BJ (cell line): ENCODE data around the gene ASTN1. TPM values are rescaled to one million over a fixed set of nuclear protein-coding genes. Genes with fewer than 3 reads are reported as not detected.
A peak's percentile ranks its signal among the peaks of the same experiment; 100 is the strongest.

Experiments used
- CTCF ChIA-PET: fragments of 350-600 bp; formaldehyde crosslinking; extraction: SDS; loops from one replicate; lab custom pipeline; 2021; ENCODE audit warnings: antibody characterized with exemption, inconsistent platforms; lab: Yijun Ruan, JAX
- POLR2A ChIA-PET: fragments of 300-600 bp; sonication (Branson Sonifier 250); formaldehyde crosslinking; extraction: SDS; loops from one replicate; lab custom pipeline; 2021; ENCODE audit warnings: antibody characterized with exemption; lab: Charles Lee
- DNase-seq: peaks from one replicate; pipeline ENCODE4 v3.0.0-alpha.2; 2011; ENCODE audit warnings: low read depth
- H3K27me3 ChIP-seq: 2 replicates; pipeline ENCODE4 v1.6.0; 2011; ENCODE audit warnings: low read length; ENCODE audit not compliant: control insufficient read depth, insufficient read depth
- H3K36me3 ChIP-seq: 2 replicates; pipeline ENCODE4 v1.5.1; 2011; ENCODE audit warnings: low read length; ENCODE audit not compliant: control insufficient read depth, insufficient read depth
- H3K4me3 ChIP-seq: 2 replicates; pipeline ENCODE4 v1.5.1; 2011; ENCODE audit warnings: low read depth, mild to moderate bottlenecking, control low read depth, low read length
- polyA plus RNA-seq: library from polyadenylated mRNA; depleted of rRNA; stranded (reverse); fragments of >200 nt; gene quantifications from 2 replicates; pipeline ENCODE4 v1.2.3, GENCODE V29; 2011
- TF ChIP-seq, protein P1 (sequence below): IDR thresholded peaks from 2 replicates; pipeline ENCODE4 v1.5.1; 2011; ENCODE audit warnings: low read depth, mild to moderate bottlenecking, control low read depth, inconsistent platforms, low read length, moderate library complexity; ENCODE audit not compliant: insufficient read depth

Gene ASTN1
- polyA plus RNA-seq, 1 experiment = 0.09 TPM

- no peak for DNase-seq
- Histone ChIP-seq H3K36me3 (no peaks in the 10 kb centered on the region), H3K4me3 (no peak overlapping the region), H3K27me3 (no peaks in the 10 kb centered on the region; the same call in 1 of the 2 replicates)
- TF ChIP-seq, protein P1, sequence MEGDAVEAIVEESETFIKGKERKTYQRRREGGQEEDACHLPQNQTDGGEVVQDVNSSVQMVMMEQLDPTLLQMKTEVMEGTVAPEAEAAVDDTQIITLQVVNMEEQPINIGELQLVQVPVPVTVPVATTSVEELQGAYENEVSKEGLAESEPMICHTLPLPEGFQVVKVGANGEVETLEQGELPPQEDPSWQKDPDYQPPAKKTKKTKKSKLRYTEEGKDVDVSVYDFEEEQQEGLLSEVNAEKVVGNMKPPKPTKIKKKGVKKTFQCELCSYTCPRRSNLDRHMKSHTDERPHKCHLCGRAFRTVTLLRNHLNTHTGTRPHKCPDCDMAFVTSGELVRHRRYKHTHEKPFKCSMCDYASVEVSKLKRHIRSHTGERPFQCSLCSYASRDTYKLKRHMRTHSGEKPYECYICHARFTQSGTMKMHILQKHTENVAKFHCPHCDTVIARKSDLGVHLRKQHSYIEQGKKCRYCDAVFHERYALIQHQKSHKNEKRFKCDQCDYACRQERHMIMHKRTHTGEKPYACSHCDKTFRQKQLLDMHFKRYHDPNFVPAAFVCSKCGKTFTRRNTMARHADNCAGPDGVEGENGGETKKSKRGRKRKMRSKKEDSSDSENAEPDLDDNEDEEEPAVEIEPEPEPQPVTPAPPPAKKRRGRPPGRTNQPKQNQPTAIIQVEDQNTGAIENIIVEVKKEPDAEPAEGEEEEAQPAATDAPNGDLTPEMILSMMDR = no peak
- CTCF ChIA-PET = no interaction called here
- POLR2A ChIA-PET = no interaction called here
These were observed 47.6 kb downstream of the ASTN1 start for GRCh38 chr1:177116941-177117340.

- CTCF ChIA-PET = interaction anchor here (0.6 kb wide), 1 partner anchor 8 kb away, joined by 3 read pairs; no protein-coding TSS in a partner anchor
- H3K27me3 ChIP-seq = no peaks in the 10 kb centered on the region
- H3K36me3 ChIP-seq = no peaks in the 10 kb centered on the region
- H3K4me3 ChIP-seq = no peak overlapping the region
- DNase-seq = no peak
- POLR2A ChIA-PET = no interaction called here
- TF ChIP-seq, protein P1 = no peak
These were observed 57.7 kb downstream of the ASTN1 start for GRCh38 chr1:177106614-177107365.

DNA sequence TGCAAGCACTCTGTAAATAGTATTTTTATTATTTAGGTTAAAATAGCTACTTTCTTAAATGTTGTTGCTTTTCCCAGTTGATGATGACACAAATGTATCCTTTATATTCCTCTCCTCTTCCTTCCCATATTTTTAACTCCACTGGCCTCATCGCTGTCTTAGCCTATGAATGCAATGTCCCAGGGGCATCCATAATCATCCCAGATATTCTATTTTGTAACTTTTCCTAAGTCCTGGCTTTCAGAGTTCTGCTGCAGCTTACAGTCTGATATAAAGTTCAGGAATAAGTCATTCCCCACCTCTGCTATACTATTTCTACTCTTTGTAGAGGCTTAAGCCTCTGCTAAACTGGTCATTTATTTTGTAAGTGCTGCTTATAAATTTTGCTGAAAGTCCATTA, 58.3 kb downstream of the ASTN1 start:
- TF ChIP-seq, protein P1 = no peak
- POLR2A ChIA-PET = interaction anchor here (0.6 kb wide), 1 partner anchor 31 kb away, joined by 3 read pairs; no protein-coding TSS in a partner anchor
- CTCF ChIA-PET = no interaction called here

DNA sequence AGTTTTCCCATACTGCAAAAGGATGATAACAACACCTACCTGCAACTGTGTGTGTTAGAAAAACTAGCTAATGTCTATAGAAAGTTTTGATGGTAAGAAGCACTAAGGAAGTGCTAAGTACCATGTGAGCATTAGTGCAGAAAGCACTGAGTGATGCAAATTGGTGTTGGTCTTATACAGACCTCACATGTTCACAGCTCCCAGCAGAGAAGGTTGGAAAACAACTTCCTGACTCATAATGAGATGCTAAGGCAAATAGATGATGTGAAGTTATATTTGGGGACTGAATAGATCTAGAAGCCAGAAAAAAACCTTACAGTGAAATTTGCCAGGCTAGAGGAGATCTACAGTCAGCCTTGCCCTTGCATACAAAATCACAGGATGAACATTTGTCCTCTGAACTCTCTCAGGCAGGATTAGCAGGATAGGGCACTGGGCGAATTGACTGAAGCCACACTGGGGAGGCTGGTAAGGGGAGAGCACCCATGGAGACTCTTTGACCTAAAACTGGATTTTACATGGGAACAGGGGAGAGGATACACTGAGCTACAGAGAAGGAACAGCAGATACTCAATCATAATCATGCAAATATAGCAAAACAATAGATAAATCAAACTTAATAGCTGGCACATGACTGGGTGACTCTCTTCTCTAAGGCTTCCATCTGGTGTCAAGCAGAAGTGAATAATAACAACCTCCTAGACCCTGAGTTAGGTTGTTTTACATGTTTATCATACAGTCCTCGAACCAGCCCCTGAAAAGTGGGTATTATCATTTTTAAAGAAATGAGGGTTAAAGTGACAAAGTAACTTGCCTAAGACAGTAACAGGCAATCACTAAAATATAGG, 61.3 kb downstream of the ASTN1 start:
- Histone ChIP-seq H3K36me3 (no peaks in the 10 kb centered on the region), H3K27me3 (no peaks in the 10 kb centered on the region), H3K4me3 (no peak overlapping the region)
- ChIA-PET CTCF (interaction anchor here (0.6 to 0.8 kb wide), 2 partner anchors 16 to 104 kb away, joined by 3 read pairs; no protein-coding TSS in a partner anchor), POLR2A (no interaction called here)
- TF ChIP-seq, protein P1 = no peak
- DNase-seq = no peak

More for the DNA sequence above, 58.3 kb downstream of the ASTN1 start:
- H3K27me3 ChIP-seq = no peaks in the 10 kb centered on the region
- H3K4me3 ChIP-seq = no peak overlapping the region
- no peak for DNase-seq
- H3K36me3 ChIP-seq = no peaks in the 10 kb centered on the region

- H3K36me3 ChIP-seq = no peaks in the 10 kb centered on the region
- ChIA-PET CTCF (no interaction called here), POLR2A (no interaction called here)
- TF ChIP-seq, protein P1 = no peak
- no peak overlapping the region for H3K4me3 ChIP-seq
- H3K27me3 ChIP-seq = no peaks in the 10 kb centered on the region; the same call in 1 of the 2 replicates
- DNase-seq = peak; percentile 13
These were observed 72.5 kb downstream of the ASTN1 start for GRCh38 chr1:177092001-177092400.
